Nucleus accumbens (tissue), 56 donors: ENCODE measurements around the gene JAKMIP3.

Experiments
- DNase-seq, 56 donors: peaks; one replicate each; lab custom pipeline; 2025; lab: John Stamatoyannopoulos, UW

The JAKMIP3 gene

GRCh38 chr10:132043861-132044695 lies 21.7 kb upstream of the JAKMIP3 start:
- DNase-seq: no peak

DNA sequence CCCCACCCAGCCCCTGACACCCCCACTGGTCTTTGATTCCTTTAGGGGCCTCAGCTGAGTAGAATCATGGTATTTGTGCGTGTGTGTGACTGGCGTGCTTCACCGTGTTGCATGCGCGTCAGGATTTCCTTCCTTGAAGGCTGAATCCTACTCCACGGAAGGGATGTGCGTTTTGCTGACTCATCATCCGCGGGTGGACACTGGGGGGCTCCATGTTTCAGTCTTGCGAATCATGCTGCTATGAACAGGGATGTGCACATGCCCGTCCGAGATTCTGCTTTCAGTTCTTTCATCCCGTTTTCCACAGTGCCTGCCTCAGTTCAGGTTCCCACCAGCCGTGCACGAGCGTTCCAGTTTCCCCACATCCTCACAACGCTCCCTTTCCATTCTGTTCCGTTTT lies 20.9 kb upstream of the JAKMIP3 start:
- DNase-seq: peak in 7 of 56 donors; percentile 14 to 51 (median 24)

- no peak for DNase-seq
Measured at GRCh38 chr10:132045324-132045723, 20.4 kb upstream of the JAKMIP3 start.

- DNase-seq: no peak
Measured at GRCh38 chr10:132047575-132048293, 18.0 kb upstream of the JAKMIP3 start.

DNA sequence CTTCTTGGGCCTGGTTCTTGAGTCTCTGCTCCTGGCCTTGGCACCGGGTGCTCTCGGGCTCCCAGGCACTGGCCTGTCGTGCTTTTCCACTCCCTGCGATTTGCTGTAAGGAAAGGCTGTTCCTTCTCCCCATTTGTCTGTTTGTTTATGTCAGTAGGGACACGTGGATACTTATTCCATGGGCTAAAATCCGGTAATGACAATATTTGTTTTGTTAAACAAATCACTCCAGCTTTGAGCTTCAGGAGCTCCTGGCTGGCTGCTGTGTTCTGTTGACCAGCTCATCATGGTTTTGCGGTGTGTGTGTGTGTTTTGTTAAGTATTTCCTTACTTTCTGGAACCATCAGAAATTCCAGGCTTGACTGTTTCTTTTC lies 17.5 kb upstream of the JAKMIP3 start:
- DNase-seq: no peak

- DNase-seq: no peak
Measured at GRCh38 chr10:132050191-132050590, 15.6 kb upstream of the JAKMIP3 start.

GRCh38 chr10:132052124-132052523 lies 13.6 kb upstream of the JAKMIP3 start:
- DNase-seq: no peak

GRCh38 chr10:132054564-132054963 lies 11.2 kb upstream of the JAKMIP3 start:
- no peak for DNase-seq

- no peak for DNase-seq
Measured at GRCh38 chr10:132055616-132056015, 10.1 kb upstream of the JAKMIP3 start.

DNA sequence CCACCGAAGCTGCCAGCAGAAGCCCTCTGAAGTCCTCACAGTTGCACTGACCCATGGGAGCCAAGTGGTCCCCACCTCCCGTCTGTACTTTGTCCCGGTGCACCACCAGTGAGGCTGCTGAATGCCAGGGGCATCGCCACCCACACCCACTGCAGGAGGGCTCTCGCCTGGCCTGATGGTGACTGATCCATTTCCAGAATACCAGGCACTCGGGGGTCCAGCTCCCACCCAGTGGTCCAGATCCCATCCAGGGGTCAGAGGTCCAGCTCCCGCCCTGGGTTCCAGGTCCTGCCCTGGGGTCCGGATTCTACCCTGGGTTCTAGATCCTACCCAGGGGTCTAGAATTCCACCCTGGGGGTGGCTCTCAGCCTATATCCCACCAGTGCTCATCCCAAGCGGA lies 9.1 kb upstream of the JAKMIP3 start:
- no peak for DNase-seq

DNA sequence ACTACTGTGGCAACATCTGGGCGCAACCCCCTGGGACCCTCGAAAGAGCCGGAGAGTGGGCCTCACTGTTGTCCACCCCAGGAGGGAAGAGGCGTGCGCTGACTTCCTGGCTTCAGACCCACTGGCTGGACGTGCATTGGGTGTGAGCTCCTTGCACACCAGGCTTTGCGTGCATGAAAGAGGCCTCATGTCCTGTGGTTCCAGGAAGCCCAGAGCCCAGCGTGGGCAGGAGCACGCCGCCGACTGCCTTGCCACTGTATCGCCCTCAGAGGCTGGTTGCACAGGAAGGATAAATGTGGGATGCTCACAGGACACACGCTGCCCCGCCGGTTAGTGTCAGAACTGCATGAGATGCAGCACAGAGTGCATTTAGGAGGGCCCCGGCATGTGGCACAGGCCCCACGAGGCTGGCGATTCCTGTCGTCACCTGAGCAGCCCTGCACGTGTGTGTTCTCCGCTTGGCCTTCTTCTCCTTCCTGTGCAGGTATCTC lies 8.5 kb upstream of the JAKMIP3 start:
- DNase-seq: no peak

- peak in 10 of 56 donors; percentile 16 to 57 (median 36) for DNase-seq
Measured at GRCh38 chr10:132058111-132058745, 7.5 kb upstream of the JAKMIP3 start.

- no peak for DNase-seq
Measured at GRCh38 chr10:132058793-132059759, 6.7 kb upstream of the JAKMIP3 start.

- DNase-seq: peak in 24 of 56 donors; percentile 16 to 80 (median 50)
Measured at GRCh38 chr10:132059760-132060508, 5.8 kb upstream of the JAKMIP3 start.

DNA sequence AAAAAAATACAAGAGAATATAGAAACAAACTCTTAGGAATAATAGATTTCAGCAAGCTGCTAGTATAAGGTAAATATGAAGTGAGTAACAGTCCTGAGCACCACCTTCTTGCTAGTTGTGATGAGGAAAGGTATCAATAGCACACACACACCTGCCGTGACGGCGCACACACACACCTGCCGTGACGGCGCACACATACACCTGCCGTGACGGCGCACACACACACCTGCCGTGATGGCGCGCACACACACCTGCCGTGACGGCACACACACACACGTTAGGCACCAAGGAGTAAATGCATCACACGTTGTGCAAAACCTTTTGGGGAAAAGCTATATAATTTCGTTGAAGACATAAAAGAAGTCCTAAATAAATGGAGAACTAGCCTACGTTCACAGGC lies 4.7 kb upstream of the JAKMIP3 start:
- DNase-seq: no peak

GRCh38 chr10:132061465-132061864 lies 4.3 kb upstream of the JAKMIP3 start:
- DNase-seq: no peak

DNA sequence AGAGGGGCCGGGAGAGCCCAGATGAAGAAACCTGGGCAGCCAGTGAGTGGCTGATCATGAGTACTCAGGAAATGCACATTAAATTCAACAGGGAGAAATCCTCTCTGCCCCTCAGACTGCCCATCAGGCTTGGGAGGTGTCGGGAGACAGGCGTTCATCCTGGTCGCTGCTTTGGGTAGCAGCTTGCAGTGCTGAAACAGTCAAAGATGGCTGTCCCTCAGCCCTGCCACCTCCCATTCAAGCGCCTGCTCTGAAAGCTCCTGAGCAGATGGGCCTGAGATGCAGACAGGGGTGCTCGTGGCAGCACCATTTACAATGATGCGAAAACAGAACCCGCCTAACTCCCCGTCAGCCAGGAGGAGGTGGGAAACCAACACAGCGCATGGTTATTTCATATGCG lies 3.6 kb upstream of the JAKMIP3 start:
- DNase-seq: no peak

- DNase-seq: no peak
Measured at GRCh38 chr10:132062641-132063390, 2.9 kb upstream of the JAKMIP3 start.

- DNase-seq: peak in 7 of 56 donors; percentile 11 to 43 (median 30)
Measured at GRCh38 chr10:132063432-132063831, 2.3 kb upstream of the JAKMIP3 start.
